OCI-LY1 (cell line): ENCODE results near the gene SPATA32.

Source experiments
- CTCF ChIP-seq: fragments of 200-600 bp; sonication (generic), shearing (Covaris generic); IDR thresholded peaks from 2 replicates; pipeline ENCODE4 v1.5.1; 2017; ENCODE audit warnings: mild to moderate bottlenecking, antibody characterized with exemption, low read length, moderate library complexity, mixed read lengths
- EZH2 ChIP-seq: fragments of 200-600 bp; sonication (generic), shearing (Covaris generic); IDR thresholded peaks from 2 replicates; pipeline ENCODE4 v1.8.0; 2017; ENCODE audit warnings: borderline replicate concordance, mixed run types, mild to moderate bottlenecking, antibody characterized with exemption, low read length, moderate library complexity, mixed read lengths

- TF ChIP-seq CTCF (no peak), EZH2 (no peak)
Observed at GRCh38 chr17:45292696-45293412, 31.0 kb upstream of the SPATA32 start.
